Small intestine (tissue), 7 donors: ENCODE measurements around the gene KLF3. TPM values are rescaled to one million over a fixed set of nuclear protein-coding genes. Genes with fewer than 3 reads are reported as not detected.
A peak's percentile ranks its signal among the peaks of the same experiment; 100 is the strongest.

Experiments
- DNase-seq, 2 donors: peaks; one replicate each; pipeline versions ENCODE4 v3.0.0 to v3.0.0-alpha.2; 2013
- FAIRE-seq: peaks from 2 replicates; lab custom pipeline; 2012; peaks lifted over from hg19 to GRCh38; lab: Jason Lieb, UNC
- H3K27ac ChIP-seq, 3 donors: one replicate each; pipeline ENCODE4 v1.5.1; 2013; ENCODE audit warnings: low read length in 2 of 3, mild to moderate bottlenecking in 2 of 3, control low read depth in 1 of 3, inconsistent platforms in 1 of 3, low read depth in 1 of 3, moderate library complexity in 1 of 3
- H3K27me3 ChIP-seq, 3 donors: one replicate each; pipeline ENCODE4 v1.6.1; 2013; ENCODE audit warnings: low read length in 3 of 3, inconsistent platforms in 1 of 3; ENCODE audit not compliant: control insufficient read depth in 3 of 3, insufficient read depth in 3 of 3
- H3K36me3 ChIP-seq, 3 donors: one replicate each; pipeline ENCODE4 v1.6.1; 2013; ENCODE audit warnings: low read length in 3 of 3, inconsistent platforms in 1 of 3, low read depth in 1 of 3, mild to moderate bottlenecking in 1 of 3, moderate library complexity in 1 of 3; ENCODE audit not compliant: control insufficient read depth in 3 of 3, insufficient read depth in 2 of 3
- H3K4me1 ChIP-seq, 3 donors: one replicate each; pipeline ENCODE4 v1.6.1; 2013; ENCODE audit warnings: low read length in 2 of 3, inconsistent platforms in 1 of 3, low read depth in 1 of 3, mild to moderate bottlenecking in 1 of 3, moderate library complexity in 1 of 3; ENCODE audit not compliant: control insufficient read depth in 3 of 3, insufficient read depth in 2 of 3
- H3K4me3 ChIP-seq, 3 donors: one replicate each; pipeline ENCODE4 v1.5.1; 2013; ENCODE audit warnings: low read length in 3 of 3, control low read depth in 1 of 3, inconsistent platforms in 1 of 3, low read depth in 1 of 3, mild to moderate bottlenecking in 1 of 3, moderate library complexity in 1 of 3
- H3K9me3 ChIP-seq, 2 donors: one replicate each; pipeline ENCODE4 v1.6.1; 2013; ENCODE audit warnings: low read depth in 1 of 2, low read length in 1 of 2; ENCODE audit not compliant: control insufficient read depth in 2 of 2, insufficient read depth in 1 of 2
- whole genome bisulfite sequencing, 3 donors: extraction: QIAGEN DNeasy Blood & Tissue Kit; methylation state at CpG; one replicate each; pipeline ENCODE4 v1.1.7; 2013; 5-methylcytosine and 5-hydroxymethylcytosine counted together
- polyA plus RNA-seq, 4 donors: library from polyadenylated mRNA; stranded (reverse) in 3 of 4; unstranded in 1 of 4; fragments of 200-250 nt in 3 of 4; fragments of 120-200 nt in 1 of 4; gene quantifications; one replicate each; pipeline versions ENCODE4 v1.2.1 to v1.2.3, GENCODE V29; 2013
- donor health status: healthy with polysubstance abuse.
- donor health status: control.
- donor health status: control.
- donor health status: Bipolar disorder and iron deficiency.
- donor health status: healthy.

The KLF3 gene
- polyA plus RNA-seq, 4 donors = 32.0 to 91.0 (median 34.5) TPM

- DNase-seq (no peak), FAIRE-seq (no peak)
- H3K9me3 ChIP-seq = no peaks in the 10 kb centered on the region
- H3K27me3 ChIP-seq = no peaks in the 10 kb centered on the region
- H3K4me3 ChIP-seq = no peak overlapping the region
- H3K27ac ChIP-seq = peak overlapping the region in 1 of 3 donors; percentile 14
- peaks cover 2 to 28% (median 11%) of the 10 kb centered on the region in 3 donors for H3K4me1 ChIP-seq
- WGBS, 3 donors = 64 to 76% (median 73%) methylated on average over 5 of the region's 5 CpGs
- H3K36me3 ChIP-seq = peaks cover 2 to 25% (median 13%) of the 10 kb centered on the region in 3 donors
Observed at GRCh38 chr4:38678078-38678477, 14.1 kb downstream of the KLF3 start.

GRCh38 chr4:38679921-38680320 lies 15.9 kb downstream of the KLF3 start:
- no peak overlapping the region for H3K4me3 ChIP-seq
- no peaks in the 10 kb centered on the region for H3K27me3 ChIP-seq
- H3K36me3 ChIP-seq = peaks cover 2 to 32% (median 15%) of the 10 kb centered on the region in 3 donors
- H3K4me1 ChIP-seq = peaks cover 2 to 10% (median 5%) of the 10 kb centered on the region in 3 donors
- no peaks in the 10 kb centered on the region for H3K9me3 ChIP-seq
- no peak for DNase-seq
- WGBS, 3 donors = 97% methylated on average over 8 of the region's 8 CpGs
- H3K27ac ChIP-seq = no peak overlapping the region
- FAIRE-seq = no peak

GRCh38 chr4:38681281-38681991 lies 17.4 kb downstream of the KLF3 start:
- H3K4me3 ChIP-seq = no peak overlapping the region
- H3K27me3 ChIP-seq = no peaks in the 10 kb centered on the region
- DNase-seq (no peak), FAIRE-seq (no peak)
- peaks cover 2 to 37% (median 18%) of the 10 kb centered on the region in 3 donors for H3K36me3 ChIP-seq
- 66 to 86% (median 84%) methylated on average over 12 of the region's 12 CpGs for WGBS, 3 donors
- no peaks in the 10 kb centered on the region for H3K9me3 ChIP-seq
- peak overlapping the region in 2 of 3 donors; percentile 14 to 53 for H3K27ac ChIP-seq
- peaks cover 3 to 4% (median 3%) of the 10 kb centered on the region in 3 donors for H3K4me1 ChIP-seq

- DNase-seq (no peak), FAIRE-seq (no peak)
- H3K36me3 ChIP-seq = peaks cover 2 to 40% (median 18%) of the 10 kb centered on the region in 3 donors
- 76 to 82% (median 81%) methylated on average over 5 of the region's 5 CpGs for WGBS, 3 donors
- H3K9me3 ChIP-seq = no peaks in the 10 kb centered on the region
- peaks cover 3 to 6% (median 6%) of the 10 kb centered on the region in 3 donors for H3K4me1 ChIP-seq
- no peak overlapping the region for H3K4me3 ChIP-seq
- no peak overlapping the region for H3K27ac ChIP-seq
- H3K27me3 ChIP-seq = no peaks in the 10 kb centered on the region
Observed at GRCh38 chr4:38682336-38682735, 18.3 kb downstream of the KLF3 start.

- peaks cover 2 to 48% (median 21%) of the 10 kb centered on the region in 3 donors for H3K36me3 ChIP-seq
- FAIRE-seq (no peak), DNase-seq (no peak)
- no peak overlapping the region for H3K4me3 ChIP-seq
- H3K9me3 ChIP-seq = no peaks in the 10 kb centered on the region
- WGBS, 3 donors = 68 to 86% (median 85%) methylated on average over 3 of the region's 3 CpGs
- peaks cover 2 to 10% (median 6%) of the 10 kb centered on the region in 3 donors for H3K4me1 ChIP-seq
- H3K27me3 ChIP-seq = no peaks in the 10 kb centered on the region
- H3K27ac ChIP-seq = no peak overlapping the region
Observed at GRCh38 chr4:38683276-38683675, 19.3 kb downstream of the KLF3 start.

GRCh38 chr4:38684271-38684670 lies 20.3 kb downstream of the KLF3 start:
- H3K9me3 ChIP-seq = no peaks in the 10 kb centered on the region

GRCh38 chr4:38684951-38685844 lies 21.2 kb downstream of the KLF3 start:
- WGBS, 3 donors = 54 to 69% (median 64%) methylated on average over 8 of the region's 8 CpGs
- DNase-seq = no peak
- H3K27me3 ChIP-seq = no peaks in the 10 kb centered on the region
- H3K4me3 ChIP-seq = no peak overlapping the region
- peak overlapping the region in 1 of 3 donors; percentile 14 for H3K27ac ChIP-seq
- H3K4me1 ChIP-seq = peaks cover 2 to 10% (median 6%) of the 10 kb centered on the region in 3 donors
- no peaks in the 10 kb centered on the region for H3K9me3 ChIP-seq
- FAIRE-seq = no peak
- H3K36me3 ChIP-seq = peaks cover 9 to 53% (median 28%) of the 10 kb centered on the region in 3 donors

More at GRCh38 chr4:38684271-38684670, 20.3 kb downstream of the KLF3 start:
- DNase-seq = no peak
- no peak for FAIRE-seq
- H3K36me3 ChIP-seq = peaks cover 5 to 55% (median 24%) of the 10 kb centered on the region in 3 donors
- no peak overlapping the region for H3K27ac ChIP-seq
- no peaks in the 10 kb centered on the region for H3K27me3 ChIP-seq
- peaks cover 2 to 10% (median 6%) of the 10 kb centered on the region in 3 donors for H3K4me1 ChIP-seq
- H3K4me3 ChIP-seq = no peak overlapping the region
- 59 to 64% (median 60%) methylated on average over 2 of the region's 2 CpGs for whole genome bisulfite sequencing, 3 donors

GRCh38 chr4:38686682-38687081 lies 22.7 kb downstream of the KLF3 start:
- H3K9me3 ChIP-seq = no peaks in the 10 kb centered on the region
- DNase-seq (no peak), FAIRE-seq (no peak)
- peaks cover 9 to 47% (median 32%) of the 10 kb centered on the region in 3 donors for H3K36me3 ChIP-seq
- 54 to 64% (median 60%) methylated on average over 3 of the region's 3 CpGs for WGBS, 3 donors
- no peak overlapping the region for H3K4me3 ChIP-seq
- no peaks in the 10 kb centered on the region for H3K27me3 ChIP-seq
- H3K27ac ChIP-seq = peak overlapping the region in 1 of 3 donors; percentile 7
- peaks cover 2 to 10% (median 6%) of the 10 kb centered on the region in 3 donors for H3K4me1 ChIP-seq
